ENCODE results near the gene AMBN.
"Not testable (repeated sequence)": the region's sequence is repeated elsewhere in the genome, so short reads cannot be mapped to it uniquely, and the experiment has no call there.

DNA sequence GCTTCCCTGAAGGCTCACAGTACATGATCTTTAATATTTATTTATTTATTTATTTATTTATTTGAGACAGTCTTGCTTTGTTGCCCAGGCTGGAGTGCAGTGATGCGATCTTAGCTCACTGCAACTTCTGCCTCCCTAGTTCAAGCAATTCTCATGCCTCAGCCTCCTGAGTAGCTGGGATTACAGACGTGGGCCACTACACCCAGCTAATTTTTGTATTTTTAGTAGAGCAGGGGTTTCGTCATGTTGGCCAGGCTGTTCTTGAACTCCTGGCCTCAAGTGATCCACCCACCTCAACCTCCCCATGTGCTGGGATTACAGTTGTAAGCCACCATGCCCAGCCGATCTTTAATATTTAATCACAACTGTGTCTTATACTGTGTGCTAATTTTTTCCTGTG lies 58.7 kb downstream of the AMBN start:
- TF ChIP-seq, protein P1, sequence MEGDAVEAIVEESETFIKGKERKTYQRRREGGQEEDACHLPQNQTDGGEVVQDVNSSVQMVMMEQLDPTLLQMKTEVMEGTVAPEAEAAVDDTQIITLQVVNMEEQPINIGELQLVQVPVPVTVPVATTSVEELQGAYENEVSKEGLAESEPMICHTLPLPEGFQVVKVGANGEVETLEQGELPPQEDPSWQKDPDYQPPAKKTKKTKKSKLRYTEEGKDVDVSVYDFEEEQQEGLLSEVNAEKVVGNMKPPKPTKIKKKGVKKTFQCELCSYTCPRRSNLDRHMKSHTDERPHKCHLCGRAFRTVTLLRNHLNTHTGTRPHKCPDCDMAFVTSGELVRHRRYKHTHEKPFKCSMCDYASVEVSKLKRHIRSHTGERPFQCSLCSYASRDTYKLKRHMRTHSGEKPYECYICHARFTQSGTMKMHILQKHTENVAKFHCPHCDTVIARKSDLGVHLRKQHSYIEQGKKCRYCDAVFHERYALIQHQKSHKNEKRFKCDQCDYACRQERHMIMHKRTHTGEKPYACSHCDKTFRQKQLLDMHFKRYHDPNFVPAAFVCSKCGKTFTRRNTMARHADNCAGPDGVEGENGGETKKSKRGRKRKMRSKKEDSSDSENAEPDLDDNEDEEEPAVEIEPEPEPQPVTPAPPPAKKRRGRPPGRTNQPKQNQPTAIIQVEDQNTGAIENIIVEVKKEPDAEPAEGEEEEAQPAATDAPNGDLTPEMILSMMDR (IDR thresholded peaks at IDR 0.05 in 8 of 11, conservative IDR thresholded peaks at IDR 0.05 in 3 of 11) = not testable (repeated sequence)
- not testable (repeated sequence) for TF ChIP-seq POLR2A, POLR2AphosphoS5 (IDR thresholded peaks at IDR 0.05)
